Colon (tissue), 2 donors: ENCODE measurements around the gene MAJIN.

Source experiments
- FAIRE-seq: peaks from 2 replicates; lab custom pipeline; 2012; peaks lifted over from hg19 to GRCh38; lab: Jason Lieb, UNC
- donor health status: control.
- donor health status: control.

The MAJIN gene

DNA sequence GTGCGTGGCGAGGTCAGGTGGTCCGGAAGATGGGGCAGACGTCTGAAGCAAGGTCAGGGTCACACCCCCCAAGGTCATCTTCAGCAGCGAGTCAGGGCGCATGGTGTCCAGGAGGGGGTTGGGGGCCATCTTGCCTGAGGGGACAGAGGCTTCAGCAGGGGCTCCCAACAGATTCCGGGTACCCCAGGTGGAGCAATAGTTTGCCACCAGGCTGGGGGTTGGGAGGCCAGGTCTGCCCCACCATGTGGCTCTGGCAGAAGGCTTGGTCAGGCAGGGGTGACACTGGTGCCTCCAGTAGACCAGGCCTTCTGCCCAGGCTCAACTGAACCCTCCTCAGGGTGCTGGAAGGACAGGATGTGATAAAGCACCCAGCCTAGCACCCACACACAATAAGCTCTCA, 60.8 kb downstream of the MAJIN start:
- no peak for FAIRE-seq

DNA sequence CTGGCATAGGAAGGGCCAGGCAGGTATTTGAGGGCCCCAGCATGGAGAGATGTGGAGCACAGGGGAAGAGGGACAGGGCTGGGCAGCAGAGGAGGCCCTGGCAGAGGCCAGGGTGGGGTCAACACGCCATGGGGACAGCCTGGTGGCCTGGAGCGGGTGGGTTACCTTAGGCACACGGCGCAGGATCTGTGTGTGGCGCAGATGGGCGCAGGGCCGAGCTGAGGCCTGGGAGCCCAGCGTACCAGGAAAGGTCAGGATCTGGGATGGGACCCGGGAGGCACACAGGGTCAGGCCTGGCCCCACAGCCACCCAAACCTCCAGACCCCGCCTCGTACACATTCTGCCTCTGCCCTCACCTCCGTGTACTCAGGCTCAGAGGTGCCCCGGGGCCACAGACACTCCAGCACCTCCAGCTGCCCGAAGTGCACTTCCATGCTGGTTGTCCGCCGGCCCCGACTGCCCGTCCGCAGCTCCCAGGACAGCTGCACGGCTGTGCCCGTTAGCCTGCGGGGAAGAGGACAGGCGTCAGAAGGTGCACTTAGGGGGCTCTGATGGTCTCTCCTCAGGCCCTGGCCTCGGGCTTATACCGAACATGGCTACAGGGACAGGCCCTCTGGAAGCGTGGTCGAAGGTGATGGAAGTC, 61.3 kb downstream of the MAJIN start:
- no peak for FAIRE-seq

DNA sequence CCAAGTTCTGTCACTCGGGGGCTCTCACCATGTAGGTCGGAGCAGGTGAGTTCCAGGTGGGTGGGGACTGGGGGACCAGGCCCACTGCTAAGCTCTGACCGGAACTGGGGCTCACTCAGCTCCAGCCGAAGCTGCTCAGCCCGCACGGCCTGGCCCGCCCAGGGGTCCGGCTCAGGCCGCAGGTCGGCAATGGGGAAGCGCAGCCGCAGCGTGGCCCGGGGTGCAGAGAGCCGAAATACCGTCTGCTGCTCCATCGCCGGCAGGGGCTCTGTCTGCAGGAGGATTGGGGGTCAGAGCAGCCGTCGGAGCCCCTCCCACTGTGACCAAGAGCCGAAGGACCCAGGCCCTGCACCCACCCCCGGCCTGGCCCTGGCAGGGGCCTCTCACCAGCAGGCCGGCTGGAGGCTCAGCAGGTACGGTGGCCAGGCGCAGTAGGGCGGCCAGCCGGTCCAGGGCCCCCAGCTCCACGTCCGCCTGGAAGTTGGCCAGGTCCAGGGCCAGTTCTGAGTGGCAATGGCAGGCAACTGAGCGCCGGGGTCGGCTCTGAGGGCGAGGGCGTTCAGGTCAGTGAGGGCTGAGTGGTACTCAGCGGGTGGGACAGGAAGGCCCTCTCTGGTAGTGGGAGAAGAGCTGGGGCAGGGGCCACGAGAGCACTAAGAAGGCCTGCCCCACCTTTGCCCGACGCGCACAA, 62.1 kb downstream of the MAJIN start:
- FAIRE-seq, result no peak

DNA sequence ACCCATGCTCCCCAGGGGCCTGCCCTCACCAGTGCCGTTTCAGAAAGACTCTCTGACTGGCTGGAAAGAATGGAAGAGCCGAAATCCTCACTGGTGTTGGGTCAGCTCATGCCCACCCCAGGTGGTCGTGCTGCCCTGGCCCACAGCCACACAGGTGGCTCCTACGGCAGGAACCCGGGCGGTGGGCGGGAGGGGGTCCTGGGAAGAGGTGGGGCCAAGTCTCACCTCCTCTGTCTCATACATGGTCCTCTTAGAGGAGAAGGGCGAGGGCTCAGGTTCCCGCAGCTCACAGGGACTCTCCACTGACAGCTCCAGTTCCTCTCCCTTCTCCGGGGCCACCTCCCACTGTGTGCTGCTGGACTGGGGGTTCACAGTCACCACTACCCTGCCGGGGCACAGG, 63.1 kb downstream of the MAJIN start:
- no peak for FAIRE-seq

DNA sequence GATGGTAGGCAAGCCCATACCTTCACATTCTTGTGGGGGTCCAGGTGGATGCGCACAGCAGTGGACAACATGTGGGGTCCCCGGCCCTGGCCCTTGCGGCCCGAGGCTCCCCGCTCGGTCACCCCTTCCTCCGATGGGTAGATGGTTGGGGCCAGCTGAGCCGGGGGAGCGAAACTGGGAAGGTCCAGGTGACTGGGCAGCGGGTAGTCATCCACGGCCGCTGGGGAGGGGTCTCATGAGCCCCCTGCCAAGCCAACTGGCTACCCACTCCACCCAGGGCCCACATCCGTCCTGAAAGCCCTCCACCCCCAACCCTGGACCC, 65.6 kb downstream of the MAJIN start:
- FAIRE-seq, result no peak

DNA sequence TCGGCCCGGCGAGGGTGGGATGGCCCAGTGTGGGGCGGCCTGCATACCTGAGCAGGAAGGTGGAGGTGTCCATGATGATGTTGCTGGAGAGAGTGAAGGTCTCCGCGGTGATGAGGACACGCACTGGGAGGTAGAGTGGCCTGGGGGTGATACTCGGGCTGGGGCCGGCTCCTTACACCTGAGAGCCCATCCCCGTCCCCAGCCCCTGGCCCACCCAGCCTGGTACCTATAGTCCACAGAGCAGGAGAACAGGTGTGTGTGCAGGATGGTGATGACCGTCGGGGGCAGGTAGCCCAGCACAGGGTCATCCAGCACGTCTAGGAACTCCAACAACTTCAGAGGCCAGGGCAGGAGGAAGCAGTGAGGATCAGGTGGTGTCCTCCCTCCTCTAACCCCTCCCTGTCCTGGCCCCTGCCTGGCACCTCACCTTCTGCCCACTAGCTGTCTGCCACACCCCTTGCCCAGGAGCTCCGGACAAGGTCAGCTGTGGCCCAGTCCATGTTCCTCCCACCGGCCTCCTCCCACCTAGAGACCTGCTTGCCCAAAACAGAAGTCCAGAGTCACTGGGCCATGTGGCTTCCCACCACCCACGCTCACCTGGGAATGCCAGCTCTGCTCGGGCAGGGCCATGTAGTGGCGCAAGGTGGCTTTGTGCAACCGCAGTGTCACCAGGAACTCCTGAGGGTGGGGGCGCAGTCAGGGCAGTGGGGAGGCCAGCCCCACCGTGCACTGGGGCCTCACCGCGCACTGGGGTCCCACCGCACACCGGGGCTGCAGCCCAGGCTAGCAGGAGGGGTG, 66.2 kb downstream of the MAJIN start:
- FAIRE-seq, result no peak

DNA sequence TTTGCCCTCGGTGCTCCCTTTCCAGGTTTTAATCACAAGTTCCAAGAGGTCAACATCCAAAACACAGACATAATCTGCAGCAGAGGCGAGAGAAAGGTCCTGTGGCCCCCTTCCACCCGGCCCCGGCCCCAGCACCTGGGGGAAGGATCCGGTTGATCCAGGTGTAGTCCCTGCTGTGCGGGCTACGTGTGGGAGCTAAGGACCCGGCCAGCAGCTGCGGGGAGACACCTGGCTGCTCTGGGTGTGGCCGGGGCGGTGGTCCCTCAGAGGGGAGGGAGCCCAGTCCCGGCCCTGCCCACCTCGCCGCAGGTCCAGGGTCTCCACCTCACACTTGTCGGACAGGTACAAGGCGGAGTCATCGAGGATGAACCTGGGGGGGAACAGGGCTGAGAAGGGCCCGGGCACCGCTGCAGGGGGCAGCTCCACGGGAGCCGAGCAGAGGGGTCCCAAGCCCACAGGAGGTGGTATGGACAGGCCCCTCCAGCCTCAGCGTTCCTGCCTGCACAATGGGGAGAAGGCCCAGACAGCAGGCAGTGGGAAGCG, 68.5 kb downstream of the MAJIN start:
- no peak for FAIRE-seq

DNA sequence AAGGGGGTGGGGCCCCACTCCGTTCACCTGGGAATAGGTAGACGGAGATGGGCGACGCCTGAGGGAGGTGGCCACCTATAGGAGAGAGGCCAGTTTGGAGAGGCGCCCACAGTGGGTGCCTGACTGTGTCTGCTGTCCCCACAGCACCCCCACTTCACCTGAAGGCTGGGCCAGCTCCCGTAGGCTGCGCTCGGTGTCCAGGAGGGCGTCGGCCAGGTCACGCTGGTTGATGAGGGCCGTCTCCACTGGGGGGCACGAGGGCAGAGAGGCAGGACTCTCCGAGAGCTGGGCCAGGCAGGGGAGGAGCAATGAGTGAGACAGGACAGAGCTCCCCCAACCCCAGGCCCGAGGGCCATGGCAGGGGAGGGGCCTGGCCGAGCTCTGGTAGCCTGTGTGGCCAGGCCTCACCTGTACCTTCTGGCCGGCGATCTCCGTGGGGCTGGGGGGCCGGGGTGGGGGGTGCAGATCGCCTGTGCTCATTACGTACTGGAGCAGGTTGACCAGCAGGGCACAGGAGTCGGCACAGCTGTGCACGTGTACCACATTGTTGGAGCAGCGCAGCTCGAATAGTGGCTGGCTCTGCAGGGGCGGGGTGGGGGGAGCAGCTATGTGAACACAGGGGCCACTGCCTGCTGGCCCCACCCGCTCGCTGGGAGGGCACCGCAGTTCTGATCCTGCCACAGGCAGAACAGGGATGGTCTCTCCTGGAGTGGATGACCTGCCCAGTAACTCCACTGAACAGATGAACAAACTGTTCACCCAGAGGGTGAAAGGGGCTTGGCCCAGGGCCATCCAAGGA, 69.6 kb downstream of the MAJIN start:
- FAIRE-seq, result no peak

DNA sequence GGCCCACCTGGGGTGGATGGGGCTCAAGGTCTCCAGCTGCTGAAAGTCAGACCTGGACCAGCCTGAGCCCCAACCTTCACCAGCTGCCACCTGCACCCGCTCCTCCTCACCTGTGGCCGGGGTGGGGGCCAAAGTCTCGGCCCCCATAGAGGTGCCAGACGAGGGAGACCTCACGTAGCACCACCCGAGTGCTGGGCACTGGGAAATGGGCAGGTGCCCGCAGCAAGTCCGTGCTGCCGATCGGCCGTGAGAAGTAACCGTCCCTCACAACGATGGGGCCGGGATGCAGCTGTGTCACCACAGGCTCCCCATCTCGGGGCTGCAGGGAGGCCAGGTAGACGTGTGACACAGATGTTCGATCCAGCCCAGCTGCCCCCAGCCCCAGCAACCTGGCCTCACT, 71.1 kb downstream of the MAJIN start:
- FAIRE-seq, result no peak

DNA sequence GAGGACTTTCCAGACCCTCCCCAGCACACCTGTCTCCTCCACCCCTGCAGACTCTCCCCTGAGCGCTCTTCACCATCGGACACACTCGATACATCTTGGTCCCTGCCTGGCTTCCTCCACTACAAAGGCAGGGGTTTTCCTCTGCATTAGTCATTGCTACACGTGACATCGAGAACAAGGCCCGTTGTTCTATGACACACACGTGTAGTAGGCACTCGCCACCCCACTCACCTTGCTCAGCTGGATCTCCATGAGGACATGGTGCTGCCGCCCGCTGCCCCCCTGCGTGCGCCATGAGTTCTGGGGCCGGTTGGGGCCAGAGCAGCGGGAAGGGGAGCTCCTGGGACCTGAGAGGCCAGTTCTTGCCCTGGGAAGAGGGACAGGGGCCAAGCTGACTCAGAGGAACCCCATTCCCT, 71.6 kb downstream of the MAJIN start:
- no peak for FAIRE-seq

DNA sequence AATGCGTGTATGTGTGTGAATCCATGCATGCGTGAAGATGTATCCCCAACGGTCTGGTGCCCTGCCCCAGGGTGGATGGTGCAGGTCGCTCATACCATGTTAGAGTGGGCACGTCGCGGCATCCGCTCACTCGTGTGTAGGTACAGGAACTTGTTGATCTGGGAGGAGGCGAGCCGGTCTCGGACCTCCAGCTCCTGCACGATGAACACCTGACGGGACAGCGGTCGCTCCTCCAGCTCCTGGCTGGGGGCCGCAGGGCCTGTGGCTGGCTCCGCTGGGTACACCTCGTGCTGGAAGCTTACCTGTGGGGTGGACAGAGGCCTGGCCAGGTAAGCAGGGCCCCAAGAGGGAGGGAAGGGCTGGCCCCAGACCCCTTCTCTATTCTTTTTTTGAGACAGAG, 73.4 kb downstream of the MAJIN start:
- FAIRE-seq, result no peak

DNA sequence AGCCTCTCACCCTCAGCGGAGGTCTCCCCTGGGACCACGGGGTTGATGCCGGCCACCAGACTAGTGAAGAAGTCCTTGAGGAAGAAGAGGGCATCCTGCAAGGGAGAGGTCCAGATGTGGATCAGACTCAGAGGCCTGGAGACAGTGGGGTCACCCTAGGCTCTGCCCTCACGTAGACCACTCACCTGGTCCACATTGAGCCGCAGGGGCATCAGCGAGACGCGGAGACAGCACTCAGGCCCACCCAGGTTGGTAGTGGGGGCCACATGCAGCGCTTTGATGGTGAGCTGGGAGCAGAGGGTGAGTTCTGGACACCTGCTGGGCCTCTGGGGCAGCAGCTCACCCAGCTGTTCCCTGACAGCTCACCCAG, 73.8 kb downstream of the MAJIN start:
- no peak for FAIRE-seq

DNA sequence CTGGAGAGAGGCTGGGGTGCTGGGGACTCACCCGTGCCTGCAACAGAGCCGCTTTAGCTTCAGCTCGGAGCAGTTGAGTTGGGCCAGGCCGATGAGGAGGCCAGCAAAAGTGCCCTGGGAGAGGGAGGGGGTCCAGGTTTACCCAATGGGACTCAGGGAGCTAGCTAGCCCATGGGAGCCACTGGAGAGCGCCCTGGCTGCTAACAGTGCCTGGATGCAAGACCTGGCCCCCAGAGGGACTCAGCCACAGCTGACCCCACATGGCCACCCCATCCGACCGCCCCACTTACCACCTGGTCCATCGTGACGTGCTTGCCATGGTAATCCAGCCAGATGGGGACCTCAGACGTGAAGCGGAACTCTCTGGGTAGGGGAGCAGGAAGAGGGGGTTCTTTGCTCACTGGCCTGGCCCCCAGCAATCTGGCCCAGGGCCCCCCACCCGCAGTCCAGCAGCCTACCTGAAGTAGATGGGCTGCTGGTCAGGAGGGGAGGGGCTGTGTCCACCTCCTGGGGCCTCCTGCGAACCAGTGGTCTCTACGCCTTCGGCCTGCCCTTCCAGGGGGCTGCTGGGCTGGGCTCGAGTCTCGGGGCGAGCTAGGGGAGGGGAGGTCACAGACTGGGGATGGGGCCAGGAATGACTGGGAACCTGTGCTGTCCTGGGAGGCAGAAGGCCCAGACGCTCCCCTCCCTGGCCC, 74.4 kb downstream of the MAJIN start:
- FAIRE-seq, result no peak

DNA sequence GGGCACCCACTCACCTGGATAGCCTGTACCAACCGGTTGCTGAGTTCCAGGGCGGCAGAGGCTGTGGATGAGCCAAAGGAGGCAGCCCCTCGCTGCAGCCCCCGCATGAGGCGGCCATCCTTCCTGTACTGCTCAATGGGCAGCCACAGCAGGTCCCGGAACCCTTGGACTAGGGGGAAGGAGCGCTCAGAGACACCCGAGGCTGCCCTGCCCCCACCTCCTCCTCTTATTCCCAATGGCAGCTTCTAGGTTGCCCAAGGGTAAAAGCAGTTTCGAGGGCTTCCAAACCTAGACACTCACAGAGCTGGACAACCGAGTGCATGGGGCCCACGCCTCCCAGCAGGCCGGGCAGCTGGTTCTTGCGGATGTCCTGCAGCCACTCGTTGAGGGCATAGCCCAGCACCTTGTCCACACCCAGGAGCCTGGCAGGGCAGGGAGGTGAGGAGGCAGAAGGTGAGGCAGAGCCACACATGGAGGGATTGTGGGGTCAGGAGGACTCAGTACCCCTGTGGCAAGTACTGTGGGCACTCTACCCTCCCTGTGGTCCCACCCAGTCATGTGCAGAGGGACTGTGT, 75.4 kb downstream of the MAJIN start:
- no peak for FAIRE-seq

DNA sequence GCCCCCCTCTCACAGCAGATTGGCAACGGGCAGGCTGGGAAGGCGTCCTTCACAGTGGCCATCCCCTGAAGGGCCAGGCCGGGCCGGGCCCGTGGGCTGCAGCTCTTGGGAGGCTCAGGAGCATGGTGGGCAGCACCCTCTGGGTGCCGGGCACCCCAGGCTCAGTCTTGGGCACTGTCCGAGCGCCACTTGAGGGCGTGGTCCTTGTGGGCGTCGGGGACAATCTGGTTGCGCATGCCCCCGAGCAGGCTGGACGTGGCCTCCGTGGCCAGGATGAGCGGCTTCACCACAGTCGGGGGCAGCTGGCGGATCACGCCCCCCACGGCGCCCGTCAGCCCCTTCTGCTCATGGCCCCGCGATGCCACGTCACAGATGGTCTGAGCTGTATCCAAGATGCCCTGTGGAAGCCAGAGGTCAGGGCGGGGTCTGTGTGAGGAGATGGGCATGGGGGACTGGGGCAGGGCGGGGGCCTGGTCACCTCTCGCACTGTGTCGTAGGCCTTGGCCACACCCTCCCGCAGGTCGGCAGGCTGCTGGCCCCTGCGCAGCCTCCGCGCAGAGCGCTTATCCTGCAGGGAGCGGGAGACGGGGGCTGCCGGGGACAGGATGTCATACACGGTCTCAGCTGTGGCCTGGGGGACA, 77.0 kb downstream of the MAJIN start:
- FAIRE-seq, result no peak

DNA sequence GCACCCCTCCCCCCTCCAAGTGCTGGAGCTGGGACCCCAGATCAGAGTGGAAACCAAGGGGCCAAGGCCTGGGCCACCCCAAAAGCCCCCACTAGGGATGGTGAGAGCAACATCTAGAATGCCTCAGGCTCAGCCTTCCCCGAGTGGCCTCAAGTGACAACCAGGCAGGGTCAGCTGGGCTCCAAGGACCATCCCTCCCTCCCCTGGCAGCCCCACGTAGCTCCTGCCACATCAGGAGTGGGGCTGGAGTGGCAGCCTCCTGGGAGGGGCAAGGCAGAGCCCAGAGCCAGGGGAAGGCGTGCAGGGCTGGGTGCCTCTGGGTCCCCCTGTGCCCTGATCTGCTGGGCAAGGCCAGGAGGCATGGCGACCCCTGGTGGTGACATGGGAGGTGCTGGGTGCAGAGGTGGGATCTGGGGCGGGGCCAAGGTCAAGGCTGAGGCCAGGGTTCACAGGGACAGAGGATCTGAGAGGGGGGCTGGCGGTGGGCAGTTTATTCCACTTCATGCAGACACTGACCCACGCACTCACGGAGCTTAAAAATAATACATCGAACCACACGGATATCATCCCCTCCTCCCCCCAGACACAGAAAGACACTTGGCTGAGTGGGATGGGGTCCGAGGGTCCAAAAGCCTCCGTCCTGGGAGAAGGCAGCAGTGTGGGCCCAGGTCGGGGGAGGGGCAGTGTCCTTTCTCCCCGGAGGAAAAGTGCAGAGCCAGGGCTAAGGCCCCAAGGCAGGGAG, 77.7 kb downstream of the MAJIN start:
- FAIRE-seq, result no peak

DNA sequence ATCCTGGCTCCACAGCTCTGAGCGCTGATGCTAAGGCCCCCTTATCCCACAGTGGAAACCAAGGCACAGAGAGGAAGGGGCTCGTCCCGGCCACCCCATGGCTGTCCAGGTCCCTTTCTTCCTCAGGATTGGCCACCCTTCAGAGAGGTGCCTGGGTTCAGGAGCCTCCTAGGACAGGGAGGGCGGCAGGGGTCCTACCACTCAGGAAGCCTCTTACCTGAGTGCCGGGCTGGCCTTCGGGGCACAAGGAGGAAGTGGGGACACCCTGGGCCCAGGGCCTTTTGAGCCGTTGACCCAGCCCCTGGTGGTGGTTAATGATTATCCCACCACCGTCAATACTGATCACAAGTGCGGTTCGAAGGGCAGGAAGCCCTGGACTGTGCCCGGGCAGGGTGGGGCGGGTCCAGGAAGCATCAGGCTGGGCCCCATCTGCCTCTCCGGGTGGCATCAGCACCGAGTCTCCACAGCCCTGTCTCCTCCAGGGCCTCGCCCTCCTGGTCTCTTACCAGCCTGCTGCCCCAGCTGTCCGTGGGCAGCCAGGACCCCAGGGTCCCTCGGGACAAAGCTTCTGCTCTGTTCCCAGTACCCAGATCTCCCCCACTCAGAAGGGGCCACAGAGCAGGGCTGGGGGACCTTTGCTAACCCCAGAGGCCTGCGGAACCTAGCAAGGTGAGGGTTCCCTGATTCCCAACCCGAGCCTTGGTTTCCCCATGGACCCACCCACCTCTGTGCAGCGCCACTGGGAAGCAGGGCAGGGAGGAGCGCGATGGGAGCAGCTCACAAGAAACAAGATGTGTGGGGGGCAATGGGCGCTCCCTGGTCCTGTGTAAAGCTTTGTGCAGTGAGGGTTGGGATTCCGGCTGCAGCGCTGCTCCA, 78.5 kb downstream of the MAJIN start:
- no peak for FAIRE-seq

DNA sequence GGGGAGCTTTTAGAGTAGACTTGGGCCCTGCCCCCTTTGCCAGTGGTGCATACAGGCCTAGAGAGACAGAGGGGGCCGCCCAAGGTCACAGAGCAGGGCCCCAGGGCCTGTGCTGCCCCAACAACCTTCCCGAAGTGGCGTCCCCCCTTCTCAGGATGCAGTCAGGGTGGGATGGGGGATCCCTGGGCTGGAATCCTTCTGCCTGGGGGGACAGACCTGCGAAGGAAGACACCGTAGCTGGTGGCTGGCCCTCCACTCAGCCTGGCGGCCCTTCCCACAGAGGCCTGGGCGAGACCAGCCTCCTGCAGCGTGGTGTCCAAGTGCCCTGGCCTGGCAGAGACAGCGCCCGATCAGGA, 79.1 kb downstream of the MAJIN start:
- no peak for FAIRE-seq

DNA sequence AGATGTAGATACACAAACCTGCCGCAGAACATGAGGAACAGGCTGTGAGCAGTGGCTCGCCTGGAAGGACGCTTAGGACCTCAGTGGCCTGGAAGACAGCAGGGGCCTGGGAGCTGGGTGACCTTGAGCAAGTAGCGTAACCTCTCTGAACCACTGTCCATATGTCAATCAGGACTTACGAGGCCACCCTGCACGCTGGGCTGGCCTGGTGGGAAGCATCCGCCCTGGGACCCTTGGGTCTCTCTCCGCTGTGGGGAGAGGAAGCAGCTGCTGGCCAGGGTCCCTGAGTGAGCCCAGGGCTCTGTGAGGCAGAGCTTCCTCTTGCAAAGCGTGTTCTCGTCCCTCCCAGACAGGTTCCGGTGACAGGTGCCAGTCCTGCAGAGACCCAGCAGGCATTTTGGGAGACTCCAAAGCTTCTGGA, 79.5 kb downstream of the MAJIN start:
- no peak for FAIRE-seq
